ENCODE measurements around the gene SPATA6.

SPATA6 gene

GRCh38 chr1:48248356-48248755 is 223.6 kb downstream of the SPATA6 start:
- no peak for DNase-seq

DNA sequence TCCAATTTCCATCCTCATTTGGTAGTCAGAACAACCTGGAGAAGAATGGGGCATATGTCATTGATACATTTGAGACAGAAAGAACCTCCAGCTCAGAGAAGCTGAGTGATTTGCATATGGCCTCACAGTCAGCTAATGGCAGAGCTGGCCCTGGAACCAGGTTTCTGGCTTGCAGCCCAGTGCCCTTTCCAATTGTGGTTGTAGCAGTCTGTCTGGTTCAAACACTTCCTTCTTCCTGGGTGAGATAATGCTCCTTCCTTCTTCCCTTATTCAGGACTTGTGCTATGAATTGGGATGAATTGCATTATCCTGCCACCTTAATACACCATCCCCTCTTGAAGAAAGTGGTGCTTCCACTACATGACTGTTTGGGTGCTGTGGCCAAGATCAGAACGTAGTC is 225.3 kb downstream of the SPATA6 start:
- no peak for DNase-seq

Measured in CD4-positive, alpha-beta T cell treated with Interleukin-10 for 1 hour (primary cell).